GM12872 (cell line): ENCODE results near the gene DNAJC24.

ENCODE experiments used
- CTCF ChIP-seq: IDR thresholded peaks from 3 replicates; pipeline ENCODE4 v1.5.1; 2011; ENCODE audit warnings: low read depth, mild to moderate bottlenecking, low read length, moderate library complexity; ENCODE audit not compliant: insufficient read depth

Gene DNAJC24

GRCh38 chr11:31433851-31434250, 64.2 kb downstream of the DNAJC24 start:
- TF ChIP-seq CTCF = no peak

GRCh38 chr11:31437742-31438435, 68.2 kb downstream of the DNAJC24 start:
- no peak for TF ChIP-seq CTCF

GRCh38 chr11:31441296-31441695, 71.6 kb downstream of the DNAJC24 start:
- TF ChIP-seq CTCF = no peak

GRCh38 chr11:31442086-31442485, 72.4 kb downstream of the DNAJC24 start:
- TF ChIP-seq CTCF = no peak

GRCh38 chr11:31443802-31444201, 74.1 kb downstream of the DNAJC24 start:
- TF ChIP-seq CTCF = no peak

- TF ChIP-seq CTCF = no peak
Measured at GRCh38 chr11:31445621-31446020, 76.0 kb downstream of the DNAJC24 start.

- TF ChIP-seq CTCF = no peak
Measured at GRCh38 chr11:31449040-31449439, 79.4 kb downstream of the DNAJC24 start.
